Stimulated activated CD8-positive, alpha-beta memory T cell treated with anti-CD3 and anti-CD28 coated beads, Interleukin-7, amount 100 ng/mL, for 4 hours (primary cell): Measurements from ENCODE around the gene FAM240B.

Experiments used
- DNase-seq, 2 donors: peaks; one replicate each; pipeline ENCODE4 v3.0.0-alpha.2; 2020; ENCODE audit warnings: low read depth in 2 of 2

Gene FAM240B

GRCh38 chr9:38720083-38720745 is at the start of gene FAM240B:
Gene FAM240B (minus strand): TSS chr9:38720133. CDS start chr9:38703999, 16,134 bp downstream.
- DNase-seq = no peak

- DNase-seq = no peak
Measured at GRCh38 chr9:38768351-38768761, 48.4 kb upstream of the FAM240B start.

GRCh38 chr9:38765101-38765500 is 45.2 kb upstream of the FAM240B start:
- no peak for DNase-seq

- DNase-seq = no peak
Measured at GRCh38 chr9:38761999-38762398, 42.1 kb upstream of the FAM240B start.

GRCh38 chr9:38761339-38761738 is 41.4 kb upstream of the FAM240B start:
- DNase-seq = no peak

GRCh38 chr9:38756702-38757101 is 36.8 kb upstream of the FAM240B start:
- no peak for DNase-seq

GRCh38 chr9:38747941-38748340 is 28.0 kb upstream of the FAM240B start:
- DNase-seq = no peak

- DNase-seq = no peak
Measured at GRCh38 chr9:38747067-38747466, 27.1 kb upstream of the FAM240B start.

- no peak for DNase-seq
Measured at GRCh38 chr9:38746303-38746702, 26.4 kb upstream of the FAM240B start.

- DNase-seq = no peak
Measured at GRCh38 chr9:38744484-38744883, 24.6 kb upstream of the FAM240B start.

- DNase-seq = no peak
Measured at GRCh38 chr9:38737246-38737645, 17.3 kb upstream of the FAM240B start.

- no peak for DNase-seq
Measured at GRCh38 chr9:38734831-38735230, 14.9 kb upstream of the FAM240B start.

GRCh38 chr9:38733503-38733902 is 13.6 kb upstream of the FAM240B start:
- no peak for DNase-seq

GRCh38 chr9:38732885-38733284 is 13.0 kb upstream of the FAM240B start:
- no peak for DNase-seq

GRCh38 chr9:38727497-38728001 is 7.6 kb upstream of the FAM240B start:
- DNase-seq = no peak

- no peak for DNase-seq
Measured at GRCh38 chr9:38724754-38725153, 4.8 kb upstream of the FAM240B start.

- no peak for DNase-seq
Measured at GRCh38 chr9:38718148-38718547, 1.8 kb downstream of the FAM240B start.

GRCh38 chr9:38715684-38716083 is 4.2 kb downstream of the FAM240B start:
- no peak for DNase-seq

- no peak for DNase-seq
Measured at GRCh38 chr9:38713426-38713825, 6.5 kb downstream of the FAM240B start.

- no peak for DNase-seq
Measured at GRCh38 chr9:38708759-38709158, 11.2 kb downstream of the FAM240B start.

- DNase-seq = no peak
Measured at GRCh38 chr9:38707885-38708637, 11.9 kb downstream of the FAM240B start.

- no peak for DNase-seq
Measured at GRCh38 chr9:38706493-38706892, 13.4 kb downstream of the FAM240B start.

GRCh38 chr9:38705917-38706316 is 14.0 kb downstream of the FAM240B start:
- DNase-seq = no peak
